Activated CD4-positive, CD25-positive, alpha-beta regulatory T cell treated with anti-CD3 and anti-CD28 coated beads, Interleukin-2, amount 50 U/mL, for 24 hours (primary cell): Measurements from ENCODE around the gene MYO1D.
"Not testable (repeated sequence)": the region's sequence is repeated elsewhere in the genome, so short reads cannot be mapped to it uniquely, and the experiment has no call there.

ENCODE experiments used
- ATAC-seq, 2 donors: fragments of 150-1000 bp; cut with Tn5 transposase; one replicate each; pipeline ENCODE4 v1.10.0; 2021; ENCODE audit warnings: mild to moderate bottlenecking in 1 of 2, moderate library complexity in 1 of 2

The MYO1D gene

GRCh38 chr17:32887410-32887809 is 10.5 kb upstream of the MYO1D start:
- ATAC-seq: not testable (repeated sequence)

GRCh38 chr17:32886951-32887350 is 10.0 kb upstream of the MYO1D start:
- ATAC-seq: not testable (repeated sequence)

GRCh38 chr17:32882734-32883133 is 5.8 kb upstream of the MYO1D start:
- ATAC-seq: peak in 1 of 2 donors; percentile 67

GRCh38 chr17:32882029-32882428 is 5.1 kb upstream of the MYO1D start:
- no peak for ATAC-seq

- no peak for ATAC-seq
Observed at GRCh38 chr17:32880671-32881453, 3.9 kb upstream of the MYO1D start.

- no peak for ATAC-seq
Observed at GRCh38 chr17:32879134-32879533, 2.2 kb upstream of the MYO1D start.

- no peak for ATAC-seq
Observed at GRCh38 chr17:32878211-32878610, 1.3 kb upstream of the MYO1D start.

- ATAC-seq: peak; percentile 95 to 97
Observed at GRCh38 chr17:32877164-32877764, 340 bp upstream of the MYO1D start.

- ATAC-seq: no peak
Observed at GRCh38 chr17:32875923-32876416, 954 bp downstream of the MYO1D start.

GRCh38 chr17:32875230-32875917 is 1.6 kb downstream of the MYO1D start:
- ATAC-seq: no peak

GRCh38 chr17:32873114-32873513 is 3.8 kb downstream of the MYO1D start:
- ATAC-seq: no peak

GRCh38 chr17:32871746-32872145 is 5.2 kb downstream of the MYO1D start:
- no peak for ATAC-seq

GRCh38 chr17:32870969-32871368 is 6.0 kb downstream of the MYO1D start:
- no peak for ATAC-seq

GRCh38 chr17:32870027-32870670 is 6.8 kb downstream of the MYO1D start:
- no peak for ATAC-seq

GRCh38 chr17:32869345-32870026 is 7.4 kb downstream of the MYO1D start:
- ATAC-seq: no peak

- no peak for ATAC-seq
Observed at GRCh38 chr17:32865141-32865540, 11.8 kb downstream of the MYO1D start.

GRCh38 chr17:32863559-32863958 is 13.4 kb downstream of the MYO1D start:
- no peak for ATAC-seq

- no peak for ATAC-seq
Observed at GRCh38 chr17:32862940-32863339, 14.0 kb downstream of the MYO1D start.

GRCh38 chr17:32861981-32862380 is 14.9 kb downstream of the MYO1D start:
- ATAC-seq: no peak

GRCh38 chr17:32859857-32860525 is 16.9 kb downstream of the MYO1D start:
- peak; percentile 51 to 66 for ATAC-seq

- ATAC-seq: no peak
Observed at GRCh38 chr17:32855620-32856019, 21.3 kb downstream of the MYO1D start.

GRCh38 chr17:32854832-32855389 is 22.0 kb downstream of the MYO1D start:
- ATAC-seq: no peak
